Neural progenitor cell (in vitro differentiated cells): ENCODE results near the gene PANX1.

ENCODE experiments used
- CTCF ChIP-seq: fragments of 200-600 bp; sonication (generic); IDR thresholded peaks from 2 replicates; pipeline ENCODE4 v1.5.1; 2017; ENCODE audit warnings: antibody characterized with exemption, mild to moderate bottlenecking
- EZH2 ChIP-seq: fragments of 200-600 bp; sonication (generic); IDR thresholded peaks from 2 replicates; pipeline ENCODE4 v1.6.1; 2017; ENCODE audit warnings: antibody characterized with exemption, mild to moderate bottlenecking, moderate library complexity
- EZH2phosphoT487 ChIP-seq: fragments of 200-600 bp; sonication (generic); IDR thresholded peaks from 2 replicates; pipeline ENCODE4 v1.6.1; 2017; ENCODE audit warnings: antibody characterized with exemption

- TF ChIP-seq CTCF (no peak), EZH2 (no peak), EZH2phosphoT487 (no peak)
These were observed 66.1 kb downstream of the PANX1 start for GRCh38 chr11:94194712-94195111.
